Loucy (cell line): ENCODE results near the gene GPR52.

Experiments used
- CTCF ChIP-seq: fragments of 200-600 bp; sonication (generic); conservative IDR thresholded peaks from 2 replicates; pipeline ENCODE4 v1.5.1; 2014; ENCODE audit warnings: mild to moderate bottlenecking, antibody characterized with exemption, low read length
- EZH2phosphoT487 ChIP-seq: fragments of 200-600 bp; IDR thresholded peaks from 2 replicates; pipeline ENCODE4 v1.6.1; 2018; ENCODE audit warnings: antibody characterized with exemption, mild to moderate bottlenecking, moderate library complexity, borderline replicate concordance

- no peak for TF ChIP-seq CTCF
- TF ChIP-seq EZH2phosphoT487: no peak
Measured at GRCh38 chr1:174445817-174446216, 1.9 kb upstream of the GPR52 start.
